IMR-90 (cell line): ENCODE data around the gene SLC5A3. TPM values are rescaled to one million over a fixed set of nuclear protein-coding genes. Genes with fewer than 3 reads are reported as not detected.

Source experiments
- ATAC-seq: fragments of 200-7000 bp; cut with Tn5 transposase; 2 replicates; pipeline ENCODE4 v1.9.1; 2020; ENCODE audit warnings: low read depth, mild to moderate bottlenecking, moderate library complexity
- BruUV-seq: library from RNA; stranded (reverse); fragments of 400-500 nt; replicated peaks from 2 replicates; lab custom pipeline; 2021; lab: Mats Ljungman, UMichigan
- CTCF ChIA-PET: fragments of 300-600 bp; formaldehyde crosslinking; extraction: SDS; loops from one replicate; lab custom pipeline; 2021; ENCODE audit warnings: antibody characterized with exemption; lab: Yijun Ruan, JAX
- POLR2A ChIA-PET: fragments of 300-600 bp; sonication (Branson Sonifier 250); formaldehyde crosslinking; loops from one replicate; lab custom pipeline; 2022; ENCODE audit warnings: antibody characterized with exemption; ENCODE audit not compliant: unreplicated experiment; lab: Charles Lee
- DNase-seq: peaks from one replicate; pipeline ENCODE4 v3.0.0; 2013
- H2AFZ ChIP-seq: replicated peaks from 2 replicates; pipeline ENCODE3; 2013; ENCODE audit warnings: low read length, mild to moderate bottlenecking; ENCODE audit not compliant: poor library complexity
- H2AK5ac ChIP-seq: 2 replicates; pipeline ENCODE4 v1.6.1; 2013; ENCODE audit warnings: low read depth, low read length, inconsistent platforms
- H2AK9ac ChIP-seq: replicated peaks from 2 replicates; pipeline ENCODE3; 2013; ENCODE audit warnings: mild to moderate bottlenecking, low read depth, low read length, moderate library complexity; ENCODE audit not compliant: poor library complexity
- H2BK120ac ChIP-seq: 2 replicates; pipeline ENCODE4 v1.6.1; 2013; ENCODE audit warnings: low read depth, low read length, inconsistent platforms
- H2BK15ac ChIP-seq: 3 replicates; pipeline ENCODE4 v1.6.1; 2013; ENCODE audit warnings: low read depth, low read length, inconsistent platforms
- H2BK20ac ChIP-seq: 2 replicates; pipeline ENCODE4 v1.6.1; 2013; ENCODE audit warnings: low read depth, mild to moderate bottlenecking, inconsistent platforms, low read length, moderate library complexity
- H2BK5ac ChIP-seq: 2 replicates; pipeline ENCODE4 v1.6.1; 2013; ENCODE audit warnings: mild to moderate bottlenecking, low read depth, low read length, inconsistent platforms; ENCODE audit not compliant: poor library complexity, severe bottlenecking
- H3K14ac ChIP-seq: replicated peaks from 2 replicates; pipeline ENCODE4 v1.6.1; 2013; ENCODE audit warnings: low read depth, low read length, inconsistent platforms
- H3K18ac ChIP-seq: 2 replicates; pipeline ENCODE4 v1.6.1; 2013; ENCODE audit warnings: low read depth, low read length, control low read depth
- H3K23ac ChIP-seq: 2 replicates; pipeline ENCODE4 v1.6.1; 2013; ENCODE audit warnings: low read depth, low read length, inconsistent platforms
- H3K27ac ChIP-seq: 2 replicates; pipeline ENCODE4 v1.5.1; 2013; ENCODE audit warnings: mild to moderate bottlenecking, control low read depth, low read length; ENCODE audit not compliant: insufficient read depth
- H3K27me3 ChIP-seq: 2 replicates; pipeline ENCODE4 v1.6.1; 2013; ENCODE audit warnings: low read length; ENCODE audit not compliant: control insufficient read depth, insufficient read depth
- H3K36me3 ChIP-seq: 2 replicates; pipeline ENCODE4 v1.6.1; 2013; ENCODE audit warnings: low read length, mixed read lengths; ENCODE audit not compliant: control insufficient read depth, insufficient read depth
- H3K4ac ChIP-seq: 2 replicates; pipeline ENCODE4 v1.6.1; 2013; ENCODE audit warnings: low read depth, low read length, inconsistent platforms
- H3K4me1 ChIP-seq: 2 replicates; pipeline ENCODE4 v1.6.1; 2013; ENCODE audit warnings: low read length, mixed read lengths; ENCODE audit not compliant: control insufficient read depth, insufficient read depth
- H3K4me2 ChIP-seq: 2 replicates; pipeline ENCODE4 v1.6.1; 2013; ENCODE audit warnings: low read depth, mild to moderate bottlenecking, control low read depth, low read length, moderate library complexity
- H3K4me3 ChIP-seq: 2 replicates; pipeline ENCODE4 v1.5.1; 2013; ENCODE audit warnings: low read depth, mild to moderate bottlenecking, control low read depth, low read length, moderate library complexity; ENCODE audit not compliant: insufficient read depth
- H3K56ac ChIP-seq: 2 replicates; pipeline ENCODE4 v1.6.1; 2013; ENCODE audit warnings: low read length, inconsistent platforms; ENCODE audit not compliant: insufficient read depth; ENCODE audit errors: extremely low read depth
- H3K79me1 ChIP-seq, 2 experiments: 2 replicates each; pipeline ENCODE4 v1.6.1; 2013; ENCODE audit warnings: low read length in 2 of 2, inconsistent platforms in 1 of 2, low read depth in 1 of 2
- H3K9ac ChIP-seq: 2 replicates; pipeline ENCODE4 v1.6.1; 2013; ENCODE audit warnings: low read depth, low read length, control low read depth
- H3K9me1 ChIP-seq: 2 replicates; pipeline ENCODE4 v1.6.1; 2013; ENCODE audit warnings: low read length, inconsistent platforms; ENCODE audit not compliant: insufficient read depth
- H3K9me3 ChIP-seq: 2 replicates; pipeline ENCODE4 v1.6.1; 2013; ENCODE audit warnings: low read length; ENCODE audit not compliant: control insufficient read depth, insufficient read depth
- H4K20me1 ChIP-seq: 2 replicates; pipeline ENCODE4 v1.6.1; 2013; ENCODE audit warnings: low read length, inconsistent platforms; ENCODE audit not compliant: insufficient read depth
- H4K5ac ChIP-seq: 2 replicates; pipeline ENCODE4 v1.6.1; 2013; ENCODE audit warnings: mild to moderate bottlenecking, low read depth, low read length, control low read depth
- H4K8ac ChIP-seq, 2 experiments: 2 replicates each; pipeline ENCODE4 v1.6.1; 2013; ENCODE audit warnings: low read depth in 2 of 2, low read length in 2 of 2, control low read depth in 1 of 2, inconsistent platforms in 1 of 2
- H4K91ac ChIP-seq: 2 replicates; pipeline ENCODE4 v1.6.1; 2013; ENCODE audit warnings: low read depth, low read length, inconsistent platforms; ENCODE audit not compliant: insufficient read depth
- BHLHE40 ChIP-seq: fragments of 150-350 bp; IDR thresholded peaks from 2 replicates; pipeline ENCODE4 v1.6.1; 2016; ENCODE audit warnings: mild to moderate bottlenecking, low read depth, low read length
- CEBPB ChIP-seq: IDR thresholded peaks from 2 replicates; pipeline ENCODE4 v1.6.1; 2012; ENCODE audit warnings: low read depth, low read length, improper control_type of control experiment
- CTCF ChIP-seq: conservative IDR thresholded peaks from 2 replicates; pipeline ENCODE4 v1.5.1; 2012; ENCODE audit warnings: mild to moderate bottlenecking, low read depth, low read length, improper control_type of control experiment
- ELK1 ChIP-seq: fragments of 150-350 bp; IDR thresholded peaks from 2 replicates; pipeline ENCODE4 v1.6.1; 2016; ENCODE audit warnings: low read depth, mild to moderate bottlenecking, low read length, moderate library complexity, borderline replicate concordance
- FOS ChIP-seq: fragments of 150-350 bp; IDR thresholded peaks from 2 replicates; pipeline ENCODE4 v1.6.1; 2016; ENCODE audit warnings: low read depth, low read length
- MXI1 ChIP-seq: IDR thresholded peaks from 2 replicates; pipeline ENCODE4 v1.6.1; 2012; ENCODE audit warnings: low read depth, mild to moderate bottlenecking, low read length, moderate library complexity, borderline replicate concordance
- NFE2L2 ChIP-seq: fragments of 150-350 bp; IDR thresholded peaks from 2 replicates; pipeline ENCODE4 v1.6.1; 2016; ENCODE audit warnings: low read depth, mild to moderate bottlenecking, low read length
- POLR2A ChIP-seq: IDR thresholded peaks from 2 replicates; pipeline ENCODE4 v1.6.1; 2012; ENCODE audit warnings: mild to moderate bottlenecking, low read depth, low read length
- RAD21 ChIP-seq: IDR thresholded peaks from 2 replicates; pipeline ENCODE4 v1.6.1; 2012; ENCODE audit warnings: low read length, improper control_type of control experiment
- RCOR1 ChIP-seq: IDR thresholded peaks from 2 replicates; pipeline ENCODE4 v1.6.1; 2012; ENCODE audit warnings: mild to moderate bottlenecking, low read length, improper control_type of control experiment; ENCODE audit not compliant: insufficient replicate concordance
- RFX5 ChIP-seq: IDR thresholded peaks from 2 replicates; pipeline ENCODE4 v1.8.0; 2012; ENCODE audit warnings: low read depth, mild to moderate bottlenecking, low read length, moderate library complexity
- USF2 ChIP-seq: fragments of 150-350 bp; IDR thresholded peaks from 2 replicates; pipeline ENCODE4 v1.6.1; 2017; ENCODE audit warnings: mild to moderate bottlenecking, antibody characterized with exemption, low read length, low read depth
- WGBS, 2 experiments: methylation state at CpG; one replicate each; pipeline versions ENCODE4 v1.1.5 to v1.1.7; 2013; ENCODE audit warnings: missing lambda C conversion rate in 2 of 2; ENCODE audit not compliant: insufficient read length in 1 of 2; ENCODE audit errors: extremely low coverage in 2 of 2; 5-methylcytosine and 5-hydroxymethylcytosine counted together
- dilution Hi-C: fragments of 300-500 bp; cut with HindIII; formaldehyde crosslinking; loops from one replicate; pipeline ENCODE4 v1.14.3; 2018; ENCODE audit warnings: low sequenced_read_pairs; ENCODE audit not compliant: unreplicated experiment
- in situ Hi-C: fragments of 300-500 bp; cut with MboI; formaldehyde crosslinking; loops from 3 replicates; pipeline ENCODE4 v1.14.3; 2019; ENCODE audit warnings: low sequenced_read_pairs, inconsistent platforms, mixed read lengths
- intact Hi-C: fragments of 100-400 bp; cut with micrococcal nuclease; formaldehyde crosslinking; loops from 2 replicates; pipeline ENCODE4 v1.10.0; 2022
- polyA plus RNA-seq, 3 experiments: library from polyadenylated mRNA; depleted of rRNA; stranded (reverse); fragments of >200 nt; gene quantifications; 2 replicates each; pipeline ENCODE4 v1.2.3, GENCODE V29; 2012; ENCODE audit warnings: low replicate concordance in 1 of 3
- total RNA-seq: library from RNA; depleted of rRNA; stranded (reverse); fragments of >200 nt; gene quantifications from 2 replicates; pipeline ENCODE4 v1.2.3, GENCODE V29; 2012

The SLC5A3 gene
- total and polyA plus RNA-seq, 2 of the 4 experiments (the other 2 are of a cell fraction): 1.8 to 9.9 TPM

GRCh38 chr21:34039678-34040382 lies 33.5 kb upstream of the SLC5A3 start:
- Histone ChIP-seq H3K4me3 (no peak overlapping the region), H3K56ac (no peak overlapping the region), H4K20me1 (no peaks in the 10 kb centered on the region), H3K9me1 (no peaks in the 10 kb centered on the region), H3K4me2 (no peak overlapping the region), H3K36me3 (no peaks in the 10 kb centered on the region), H3K79me1 (no peaks in the 10 kb centered on the region), H3K4ac (no peak overlapping the region), H3K27me3 (peaks cover 4% of the 10 kb centered on the region), H2BK20ac (no peak overlapping the region), H4K8ac (no peak overlapping the region), H3K27ac (no peak overlapping the region), H2AK9ac (no peak overlapping the region), H4K91ac (no peak overlapping the region), H3K9me3 (no peaks in the 10 kb centered on the region), H3K9ac (no peak overlapping the region), H3K18ac (no peak overlapping the region), H2BK15ac (no peak overlapping the region), H2AFZ (no peak overlapping the region), H4K5ac (no peak overlapping the region), H2BK120ac (no peak overlapping the region), H2AK5ac (no peak overlapping the region), H3K14ac (no peak overlapping the region), H2BK5ac (no peak overlapping the region), H3K4me1 (no peaks in the 10 kb centered on the region), H3K23ac (no peak overlapping the region)
- no peak for ATAC-seq
- in situ Hi-C loops (no loop called here), intact Hi-C loops (no loop called here), dilution Hi-C loops (no loop called here)
- no peak for TF ChIP-seq ELK1
- no peak for TF ChIP-seq CTCF
- no peak for TF ChIP-seq RCOR1
- no peak for TF ChIP-seq POLR2A
- no peak for TF ChIP-seq BHLHE40
- no peak for TF ChIP-seq FOS
- no peak for TF ChIP-seq RAD21
- no peak for TF ChIP-seq CEBPB
- no peak for TF ChIP-seq RFX5
- TF ChIP-seq MXI1: no peak
- no peak for TF ChIP-seq NFE2L2
- no peak for TF ChIP-seq USF2
- ChIA-PET POLR2A (no interaction called here), CTCF (no interaction called here)
- DNase-seq: no peak
- no TSS peak for BruUV-seq
- WGBS, 2 experiments: 50% methylated on average over 2 of the region's 10 CpGs; no CpG with 5 or more reads in 1 of the 2 experiments
